Transverse colon (tissue), 4 donors: ENCODE results near the gene TJP2. TPM values are rescaled to one million over a fixed set of nuclear protein-coding genes. Genes with fewer than 3 reads are reported as not detected.

ENCODE experiments used
- DNase-seq: peaks from one replicate; pipeline ENCODE4 v3.0.0-alpha.2; 2019
- H3K27ac ChIP-seq, 4 donors: fragments of 200-600 bp; sonication (generic); 2 replicates each; pipeline ENCODE4 v1.5.1; 2016 to 2018; ENCODE audit warnings: inconsistent platforms in 4 of 4
- H3K27me3 ChIP-seq: fragments of 200-600 bp; sonication (generic); 2 replicates; pipeline ENCODE4 v1.5.1; 2017; ENCODE audit warnings: inconsistent platforms
- H3K36me3 ChIP-seq, 4 donors: fragments of 200-600 bp; sonication (generic); 2 replicates each; pipeline ENCODE4 v1.5.1; 2017 to 2019; ENCODE audit warnings: inconsistent platforms in 4 of 4
- H3K4me1 ChIP-seq, 4 donors: fragments of 200-600 bp; sonication (generic); 2 replicates each; pipeline ENCODE4 v1.5.1; 2017 to 2020; ENCODE audit warnings: inconsistent platforms in 4 of 4
- H3K4me3 ChIP-seq, 4 donors: fragments of 200-600 bp; sonication (generic); 1 replicate in 1 of 4; 2 replicates in 3 of 4; pipeline versions ENCODE4 v1.5.1 to v1.6.1; 2017 to 2019; ENCODE audit warnings: inconsistent platforms in 4 of 4
- H3K9me3 ChIP-seq, 2 donors: fragments of 200-600 bp; sonication (generic); 2 replicates each; pipeline ENCODE4 v1.5.1; 2017 to 2019; ENCODE audit warnings: inconsistent platforms in 2 of 2
- CTCF ChIP-seq, 5 experiments: fragments of 200-600 bp in 3 of 5; fragments of 450-650 bp in 2 of 5; sonication (generic) in 3 of 5; IDR thresholded peaks; 1 replicate in 2 of 5; 2 replicates in 3 of 5; pipeline ENCODE4 v1.5.1; 2016 to 2017; ENCODE audit warnings: antibody characterized with exemption in 5 of 5, inconsistent platforms in 3 of 5, mild to moderate bottlenecking in 2 of 5, moderate library complexity in 1 of 5
- EP300 ChIP-seq: sonication (generic); formaldehyde crosslinking; IDR thresholded peaks from one replicate; pipeline ENCODE4 v1.6.1; 2017; ENCODE audit warnings: antibody characterized with exemption, low read depth
- POLR2A ChIP-seq: fragments of 450-650 bp; IDR thresholded peaks from one replicate; pipeline ENCODE4 v1.6.1; 2016; ENCODE audit warnings: antibody characterized with exemption, mild to moderate bottlenecking, moderate library complexity
- POLR2AphosphoS5 ChIP-seq, 3 donors: sonication (generic); formaldehyde crosslinking; IDR thresholded peaks; one replicate each; pipeline ENCODE4 v1.6.1; 2016; ENCODE audit warnings: antibody characterized with exemption in 3 of 3
- WGBS, 2 donors: methylation state at CpG; one replicate each; pipeline ENCODE4 v1.1.5; 2018; ENCODE audit warnings: low coverage in 1 of 2; 5-methylcytosine and 5-hydroxymethylcytosine counted together
- in situ Hi-C, 4 donors: fragments of 200-750 bp; cut with MboI; loops; one replicate each; pipeline versions ENCODE4 v1.15.0 to v1.15.1; 2017; ENCODE audit warnings: low sequenced_read_pairs in 3 of 4, low pct_ligation_motif_present in 1 of 4, low pct_unique_long_range_greater_than_20kb in 1 of 4
- intact Hi-C: fragments of 100-400 bp; cut with DNase I; formaldehyde crosslinking; loops from one replicate; pipeline ENCODE4 v1.15.1; 2023; ENCODE audit warnings: low total_unique reads
- total RNA-seq, 4 donors: library from RNA; depleted of rRNA; stranded (reverse); fragments of >200 nt; gene quantifications; one replicate each; pipeline ENCODE4 v1.1.0, GENCODE V29; 2016

The TJP2 gene
- total RNA-seq, 4 donors from 2014 or later: 128 to 282 (median 202) TPM

GRCh38 chr9:69197687-69198086 is 23.6 kb downstream of the TJP2 start:
- no peak for DNase-seq
- no peak overlapping the region for H3K27ac ChIP-seq
- H3K36me3 ChIP-seq: no peaks in the 10 kb centered on the region
- intact Hi-C loops (no loop called here), in situ Hi-C loops (loop anchor here (10.0 to 25.0 kb wide), 2 partner anchors 135 to 143 kb away; no protein-coding TSS in a partner anchor)
- H3K27me3 ChIP-seq: no peaks in the 10 kb centered on the region
- no peak overlapping the region for H3K4me3 ChIP-seq
- peaks cover 0 to 14% (median 2%) of the 10 kb centered on the region in 4 donors for H3K4me1 ChIP-seq
- H3K9me3 ChIP-seq: no peaks in the 10 kb centered on the region
- TF ChIP-seq CTCF (IDR thresholded peaks at IDR 0.05) (no peak), POLR2AphosphoS5 (IDR thresholded peaks at IDR 0.05) (no peak), EP300 (no peak), POLR2A (no peak)
- WGBS, 2 donors: 96 to 100% methylated on average over 2 to 4 of the region's 4 CpGs

- no peak for DNase-seq
- Histone ChIP-seq H3K9me3 (no peaks in the 10 kb centered on the region), H3K27ac (no peak overlapping the region), H3K4me3 (no peak overlapping the region), H3K4me1 (peaks cover 0 to 10% (median 0%) of the 10 kb centered on the region in 4 donors), H3K36me3 (no peaks in the 10 kb centered on the region), H3K27me3 (no peaks in the 10 kb centered on the region)
- WGBS, 2 donors: 50 to 66% methylated on average over 5 to 7 of the region's 7 CpGs
- intact Hi-C loops: no loop called here
- no peak for TF ChIP-seq POLR2A
- TF ChIP-seq EP300: no peak
- in situ Hi-C loops: loop anchor here (10.0 to 25.0 kb wide), 2 partner anchors 136 to 144 kb away; no protein-coding TSS in a partner anchor
Observed at GRCh38 chr9:69198521-69199220, 24.6 kb downstream of the TJP2 start.

- 87 to 100% methylated on average over 3 to 8 of the region's 9 CpGs for WGBS, 2 donors
- H3K27ac ChIP-seq: no peak overlapping the region
- intact Hi-C loops (no loop called here), in situ Hi-C loops (loop anchor here (10.0 to 25.0 kb wide), 2 partner anchors 138 to 145 kb away; no protein-coding TSS in a partner anchor)
- H3K4me3 ChIP-seq: no peak overlapping the region
- peaks cover 0 to 18% (median 6%) of the 10 kb centered on the region in 4 donors for H3K4me1 ChIP-seq
- H3K36me3 ChIP-seq: no peaks in the 10 kb centered on the region
- no peak for DNase-seq
- H3K27me3 ChIP-seq: no peaks in the 10 kb centered on the region
- H3K9me3 ChIP-seq: no peaks in the 10 kb centered on the region
- no peak for TF ChIP-seq EP300
- TF ChIP-seq POLR2AphosphoS5 (IDR thresholded peaks at IDR 0.05): no peak
- no peak for TF ChIP-seq POLR2A
- TF ChIP-seq CTCF (IDR thresholded peaks at IDR 0.05): no peak
Observed at GRCh38 chr9:69199769-69200470, 25.8 kb downstream of the TJP2 start.

GRCh38 chr9:69202556-69202955 is 28.5 kb downstream of the TJP2 start:
- no peaks in the 10 kb centered on the region for H3K9me3 ChIP-seq
- 91 to 97% methylated on average over 4 of the region's 4 CpGs for WGBS, 2 donors
- H3K27me3 ChIP-seq: no peaks in the 10 kb centered on the region
- no peak overlapping the region for H3K4me3 ChIP-seq
- no peaks in the 10 kb centered on the region for H3K36me3 ChIP-seq
- in situ Hi-C loops (no loop called here), intact Hi-C loops (no loop called here)
- peaks cover 0 to 18% (median 6%) of the 10 kb centered on the region in 4 donors for H3K4me1 ChIP-seq
- H3K27ac ChIP-seq: no peak overlapping the region
- DNase-seq: no peak
- TF ChIP-seq EP300: no peak
- no peak for TF ChIP-seq CTCF (IDR thresholded peaks at IDR 0.05)
